Measurements from ENCODE around the gene CD40. TPM values are rescaled to one million over a fixed set of nuclear protein-coding genes. Genes with fewer than 3 reads are reported as not detected.

Gene CD40
- polyA plus RNA-seq, 1 of the 3 experiments (the other 2 are of a cell fraction): not detected

- Histone ChIP-seq H3K27ac (ENCODE audit: low read depth in 2 of 2, low read length in 1 of 2) (no peak overlapping the region), H3K4me1 (ENCODE audit: control insufficient read depth in 1 of 2, insufficient read depth in 2 of 2, low read depth in 1 of 2, low read length in 1 of 2) (peaks cover 0 to 30% of the 10 kb centered on the region in 2 experiments; a peak in 2 of 4 replicates), H3K27me3 (ENCODE audit: insufficient read depth) (peaks cover 17% of the 10 kb centered on the region; the same call in 1 of the 2 replicates), H3F3A (replicated peaks; ENCODE audit: insufficient read depth) (no peaks in the 10 kb centered on the region), H4K20me1 (ENCODE audit: insufficient read depth) (no peaks in the 10 kb centered on the region), H3K4me3 (ENCODE audit: low read depth in 2 of 2, low read length in 1 of 2) (no peak overlapping the region), H3K4me2 (no peak overlapping the region), H3K9me2 (no peaks in the 10 kb centered on the region), H3K9ac (no peak overlapping the region), H3K36me3 (replicated peaks in 1 of 2; ENCODE audit: control insufficient read depth in 1 of 2, insufficient read depth in 2 of 2, low read length in 1 of 2) (no peaks in the 10 kb centered on the region), H3K9me3 (no peaks in the 10 kb centered on the region), H2AFZ (ENCODE audit: low read depth) (no peak overlapping the region), H3K79me2 (ENCODE audit: insufficient read depth) (no peaks in the 10 kb centered on the region)
- ChIA-PET CTCF (interaction anchor here (3.2 to 20.8 kb wide), 3 partner anchors 16 to 180 kb away, joined by 16 to 347 read pairs (median 20); no protein-coding TSS in a partner anchor), POLR2A (no interaction called here)
- WGBS (ENCODE audit: low lambda C conversion rate): 48% methylated on average over 8 of the region's 8 CpGs
- no peak for DNase-seq
- TF ChIP-seq TCF12 (IDR thresholded peaks at IDR 0.05) (no peak), NFIC (IDR thresholded peaks at IDR 0.05; ENCODE audit: borderline replicate concordance) (no peak), CHD2 (IDR thresholded peaks at IDR 0.05; ENCODE audit: low read length, partially characterized antibody) (no peak), RAD21 (IDR thresholded peaks at IDR 0.05; ENCODE audit: low read length) (no peak), FOXJ3 (CRISPR knock-in tag; IDR thresholded peaks at IDR 0.05) (no peak), POLR2AphosphoS5 (IDR thresholded peaks at IDR 0.05; ENCODE audit: low read depth, low read length) (no peak), SIN3A (IDR thresholded peaks at IDR 0.05; ENCODE audit: borderline replicate concordance, low read depth, low read length) (no peak), FOSL2 (IDR thresholded peaks at IDR 0.05; ENCODE audit: borderline replicate concordance, low read depth) (no peak), RCOR1 (IDR thresholded peaks at IDR 0.05; ENCODE audit: low read length) (no peak), MEF2A (IDR thresholded peaks at IDR 0.05; ENCODE audit: borderline replicate concordance, low read depth) (no peak)
These were observed 50.3 kb downstream of the CD40 start for GRCh38 chr20:46168438-46168837.

GRCh38 chr20:46169245-46170171, 51.4 kb downstream of the CD40 start:
- Histone ChIP-seq H4K20me1 (ENCODE audit: insufficient read depth) (no peaks in the 10 kb centered on the region), H3K4me3 (ENCODE audit: low read depth in 2 of 2, low read length in 1 of 2) (no peak overlapping the region), H3F3A (replicated peaks; ENCODE audit: insufficient read depth) (no peaks in the 10 kb centered on the region), H3K27me3 (ENCODE audit: insufficient read depth) (peaks cover 21% of the 10 kb centered on the region; the same call in 1 of the 2 replicates), H3K4me1 (ENCODE audit: control insufficient read depth in 1 of 2, insufficient read depth in 2 of 2, low read depth in 1 of 2, low read length in 1 of 2) (peaks cover 0 to 28% of the 10 kb centered on the region in 2 experiments; a peak in 2 of 4 replicates), H3K27ac (ENCODE audit: low read depth in 2 of 2, low read length in 1 of 2) (peak overlapping the region in 1 of 2 experiments; percentile 82; a peak in 2 of 4 replicates), H3K9me3 (no peaks in the 10 kb centered on the region), H3K36me3 (replicated peaks in 1 of 2; ENCODE audit: control insufficient read depth in 1 of 2, insufficient read depth in 2 of 2, low read length in 1 of 2) (no peaks in the 10 kb centered on the region), H3K79me2 (ENCODE audit: insufficient read depth) (no peaks in the 10 kb centered on the region), H3K9me2 (no peaks in the 10 kb centered on the region), H3K9ac (no peak overlapping the region), H3K4me2 (no peak overlapping the region), H2AFZ (ENCODE audit: low read depth) (no peak overlapping the region)
- TF ChIP-seq USF2 (IDR thresholded peaks at IDR 0.05; ENCODE audit: borderline replicate concordance, low read depth, low read length): no peak
- TF ChIP-seq FOXJ3 (CRISPR knock-in tag; IDR thresholded peaks at IDR 0.05): peak; percentile 75; the same call in 1 of the 2 replicates
- TF ChIP-seq EP300 (IDR thresholded peaks at IDR 0.05; ENCODE audit: borderline replicate concordance in 1 of 2, low read depth in 1 of 2, low read length in 1 of 2): peak in 1 of 2 experiments; percentile 67; a peak in 1 of 4 replicates
- peak; percentile 44; the same call in 1 of the 2 replicates for TF ChIP-seq MXI1 (IDR thresholded peaks at IDR 0.05; ENCODE audit: low read depth, low read length)
- TF ChIP-seq SMC3 (IDR thresholded peaks at IDR 0.05; ENCODE audit: low read depth, low read length): no peak
- TF ChIP-seq RCOR1 (IDR thresholded peaks at IDR 0.05; ENCODE audit: low read length): peak; percentile 89
- TF ChIP-seq GATA2 (CRISPR knock-in tag; IDR thresholded peaks at IDR 0.05): peak; percentile 75
- peak; percentile 62 for DNase-seq
- CTCF ChIA-PET: interaction anchor here (1.0 to 20.8 kb wide), 4 partner anchors 12 to 179 kb away, joined by 3 to 347 read pairs (median 48); no protein-coding TSS in a partner anchor
- POLR2A ChIA-PET: no interaction called here
- WGBS (ENCODE audit: low lambda C conversion rate): 19% methylated on average over 10 of the region's 13 CpGs
